Adipocyte (in vitro differentiated cells): ENCODE data around the gene GRHL1.
"Not testable (repeated sequence)": the region's sequence is repeated elsewhere in the genome, so short reads cannot be mapped to it uniquely, and the experiment has no call there.

ENCODE experiments used
- DNase-seq: peaks from one replicate; pipeline ENCODE4 v3.0.0-alpha.2; 2015; ENCODE audit warnings: low read depth
- H3K27me3 ChIP-seq: replicated peaks from 2 replicates; pipeline ENCODE4 v1.7.0; 2013; ENCODE audit warnings: mild to moderate bottlenecking, low read length, moderate library complexity; ENCODE audit not compliant: control insufficient read depth, insufficient read depth
- H3K36me3 ChIP-seq: 2 replicates; pipeline ENCODE4 v1.7.0; 2013; ENCODE audit warnings: low read length, mild to moderate bottlenecking, moderate library complexity; ENCODE audit not compliant: control insufficient read depth, insufficient read depth, severe bottlenecking
- H3K4me1 ChIP-seq: 2 replicates; pipeline ENCODE4 v1.7.0; 2013; ENCODE audit warnings: mild to moderate bottlenecking, low read length, moderate library complexity; ENCODE audit not compliant: control insufficient read depth, insufficient read depth
- H3K4me3 ChIP-seq: 2 replicates; pipeline ENCODE4 v1.7.0; 2013; ENCODE audit warnings: mild to moderate bottlenecking, low read length, moderate library complexity
- H3K9ac ChIP-seq: 2 replicates; pipeline ENCODE4 v1.7.0; 2013; ENCODE audit warnings: mild to moderate bottlenecking, low read length, moderate library complexity
- H3K9me3 ChIP-seq: 2 replicates; pipeline ENCODE4 v1.7.0; 2013; ENCODE audit warnings: mild to moderate bottlenecking, low read length, moderate library complexity; ENCODE audit not compliant: control insufficient read depth

GRHL1 gene

GRCh38 chr2:9951522-9952285 is at the start of gene GRHL1:
TSS of gene GRHL1 (plus strand) at chr2:9951693. CDS start at chr2:9951834, 141 bp downstream.
- Histone ChIP-seq H3K36me3 (peaks cover 3% of the 10 kb centered on the region), H3K4me3 (peak within 1 kb of the TSS; percentile 81), H3K27me3 (no peaks in the 10 kb centered on the region), H3K4me1 (peaks cover 7% of the 10 kb centered on the region), H3K9ac (peak within 1 kb of the TSS; percentile 74), H3K9me3 (no peaks in the 10 kb centered on the region)
- DNase-seq, result peak; percentile 97

- no peaks in the 10 kb centered on the region for H3K36me3 ChIP-seq
- no peaks in the 10 kb centered on the region for H3K9me3 ChIP-seq
- H3K4me3 ChIP-seq, result no peak overlapping the region
- H3K27me3 ChIP-seq, result no peaks in the 10 kb centered on the region
- H3K4me1 ChIP-seq, result peaks cover 8% of the 10 kb centered on the region
- no peak for DNase-seq
- no peak overlapping the region for H3K9ac ChIP-seq
These were observed 46.1 kb upstream of the GRHL1 start for GRCh38 chr2:9905413-9905812.

- no peaks in the 10 kb centered on the region for H3K27me3 ChIP-seq
- H3K4me3 ChIP-seq, result no peak overlapping the region
- peaks cover 7% of the 10 kb centered on the region for H3K36me3 ChIP-seq
- H3K9ac ChIP-seq, result no peak overlapping the region
- H3K9me3 ChIP-seq, result no peaks in the 10 kb centered on the region
- DNase-seq, result no peak
- peaks cover 8% of the 10 kb centered on the region for H3K4me1 ChIP-seq
These were observed 44.1 kb upstream of the GRHL1 start for GRCh38 chr2:9907402-9907801.

- Histone ChIP-seq H3K9me3 (no peaks in the 10 kb centered on the region), H3K4me3 (no peak overlapping the region), H3K27me3 (no peaks in the 10 kb centered on the region), H3K36me3 (peaks cover 17% of the 10 kb centered on the region), H3K4me1 (peaks cover 8% of the 10 kb centered on the region), H3K9ac (no peak overlapping the region)
- no peak for DNase-seq
These were observed 42.9 kb upstream of the GRHL1 start for GRCh38 chr2:9908639-9909038.

DNA sequence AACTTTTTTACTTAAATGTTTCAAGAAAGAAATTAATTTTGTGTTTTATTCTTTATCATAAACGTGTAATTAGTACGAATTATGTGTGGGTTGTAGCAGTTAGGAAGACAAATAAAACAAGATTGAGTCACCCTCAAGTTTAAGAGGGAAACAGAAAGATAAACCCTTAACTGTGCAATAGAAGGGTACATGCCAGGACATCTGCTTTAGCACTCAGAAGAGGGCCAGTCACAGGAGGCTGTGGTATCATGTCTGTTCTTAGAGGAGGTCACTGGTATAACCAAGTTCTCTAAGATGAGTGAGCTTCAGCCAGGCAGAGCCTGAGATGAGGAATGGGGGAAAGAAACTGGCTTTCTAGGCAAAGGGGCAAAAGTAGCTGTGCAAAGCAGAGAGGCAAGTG is 42.4 kb upstream of the GRHL1 start:
- Histone ChIP-seq H3K4me1 (peaks cover 8% of the 10 kb centered on the region), H3K27me3 (no peaks in the 10 kb centered on the region), H3K4me3 (no peak overlapping the region), H3K9ac (no peak overlapping the region), H3K36me3 (peaks cover 21% of the 10 kb centered on the region), H3K9me3 (no peaks in the 10 kb centered on the region)
- peak; percentile 1 for DNase-seq

GRCh38 chr2:9910699-9911098 is 40.8 kb upstream of the GRHL1 start:
- DNase-seq, result no peak
- H3K4me1 ChIP-seq, result peaks cover 8% of the 10 kb centered on the region
- H3K27me3 ChIP-seq, result no peaks in the 10 kb centered on the region
- H3K36me3 ChIP-seq, result peaks cover 25% of the 10 kb centered on the region
- H3K9me3 ChIP-seq, result no peaks in the 10 kb centered on the region
- H3K4me3 ChIP-seq, result no peak overlapping the region
- H3K9ac ChIP-seq, result no peak overlapping the region

DNA sequence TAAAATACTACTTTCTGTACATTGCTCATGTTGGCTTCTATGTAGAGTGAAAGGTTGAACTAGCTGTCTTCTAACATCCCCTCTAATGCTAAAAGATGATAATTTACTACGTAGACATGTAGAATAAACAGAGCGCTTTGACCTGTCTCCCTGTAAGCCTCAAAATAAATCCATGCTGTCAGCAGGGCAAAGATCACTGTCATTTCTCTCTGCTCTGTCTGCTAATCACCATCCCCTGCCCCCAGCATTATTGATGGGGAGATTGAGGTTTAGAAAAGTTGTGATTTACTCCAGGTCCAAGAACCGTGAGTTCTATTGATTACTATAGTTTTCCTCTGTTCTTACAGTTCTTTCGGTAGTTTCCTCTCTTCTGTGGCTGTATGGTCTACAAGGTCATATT is 39.0 kb upstream of the GRHL1 start:
- no peak for DNase-seq

DNA sequence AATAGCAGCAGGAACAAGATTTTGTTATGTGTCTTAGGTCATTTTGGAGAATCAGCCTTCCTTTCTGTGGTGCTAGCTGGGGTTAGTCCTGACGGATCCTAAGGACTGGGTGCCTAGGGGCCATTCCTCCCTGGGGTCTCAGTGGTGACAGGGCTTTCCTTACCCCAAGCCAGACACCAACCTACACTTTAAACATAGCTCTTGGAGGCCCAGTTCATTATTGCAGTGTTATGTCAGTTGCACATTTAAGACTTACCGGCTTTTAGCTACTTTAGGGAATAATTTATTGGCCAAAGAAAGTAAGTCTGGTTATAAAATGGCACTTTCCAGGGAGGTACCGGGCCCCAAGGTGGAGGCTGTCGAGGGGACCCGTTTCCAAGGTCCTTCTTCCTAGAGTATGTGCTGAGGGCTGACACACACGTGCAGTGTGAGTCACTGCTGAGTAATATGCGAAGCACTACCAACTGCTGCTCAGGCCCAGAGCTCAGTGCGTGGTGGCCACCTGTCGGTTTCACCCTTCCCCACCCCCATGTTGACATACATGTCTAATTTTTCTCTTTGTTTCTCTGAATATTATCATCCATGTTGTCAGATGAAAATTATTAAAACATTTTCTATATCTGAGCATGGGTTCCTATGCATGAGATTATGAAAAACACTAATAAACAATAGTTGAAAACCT is 37.0 kb upstream of the GRHL1 start:
- Histone ChIP-seq H3K4me3 (no peak overlapping the region), H3K36me3 (peaks cover 25% of the 10 kb centered on the region)
- peak; percentile 29 for DNase-seq

More for the DNA sequence above, 39.0 kb upstream of the GRHL1 start:
- Histone ChIP-seq H3K27me3 (no peaks in the 10 kb centered on the region), H3K9ac (no peak overlapping the region), H3K36me3 (peaks cover 25% of the 10 kb centered on the region), H3K9me3 (no peaks in the 10 kb centered on the region), H3K4me1 (peaks cover 8% of the 10 kb centered on the region), H3K4me3 (no peak overlapping the region)

GRCh38 chr2:9918275-9918674 is 33.2 kb upstream of the GRHL1 start:
- Histone ChIP-seq H3K36me3 (peaks cover 20% of the 10 kb centered on the region), H3K27me3 (no peaks in the 10 kb centered on the region), H3K9ac (no peak overlapping the region), H3K9me3 (no peaks in the 10 kb centered on the region), H3K4me3 (no peak overlapping the region), H3K4me1 (peaks cover 17% of the 10 kb centered on the region)
- no peak for DNase-seq

More for the DNA sequence above, 37.0 kb upstream of the GRHL1 start:
- Histone ChIP-seq H3K27me3 (no peaks in the 10 kb centered on the region), H3K9me3 (no peaks in the 10 kb centered on the region), H3K9ac (no peak overlapping the region), H3K4me1 (peaks cover 15% of the 10 kb centered on the region)

DNA sequence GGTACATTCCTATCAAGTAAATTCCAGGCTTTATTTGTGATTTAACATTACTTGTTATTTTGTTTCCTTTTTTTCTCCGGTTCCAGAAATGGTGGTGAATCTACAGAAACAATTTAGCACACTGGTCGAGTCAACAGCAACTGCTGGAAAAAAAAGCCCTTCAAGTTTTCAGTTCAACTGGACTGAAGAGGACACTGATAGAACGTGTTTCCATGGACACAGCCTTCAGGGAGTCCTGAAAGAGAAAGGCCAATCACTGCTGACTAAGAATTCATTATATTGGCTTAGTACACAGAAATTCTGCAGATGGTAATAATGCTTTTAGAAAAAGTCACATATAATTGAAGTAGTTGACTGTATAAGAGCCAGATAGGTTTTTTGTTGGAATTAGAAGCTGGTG is 32.0 kb upstream of the GRHL1 start:
- H3K9me3 ChIP-seq, result no peaks in the 10 kb centered on the region
- peaks cover 8% of the 10 kb centered on the region for H3K36me3 ChIP-seq
- H3K9ac ChIP-seq, result no peak overlapping the region
- no peak overlapping the region for H3K4me3 ChIP-seq
- no peak for DNase-seq
- no peaks in the 10 kb centered on the region for H3K27me3 ChIP-seq
- H3K4me1 ChIP-seq, result peaks cover 17% of the 10 kb centered on the region

DNA sequence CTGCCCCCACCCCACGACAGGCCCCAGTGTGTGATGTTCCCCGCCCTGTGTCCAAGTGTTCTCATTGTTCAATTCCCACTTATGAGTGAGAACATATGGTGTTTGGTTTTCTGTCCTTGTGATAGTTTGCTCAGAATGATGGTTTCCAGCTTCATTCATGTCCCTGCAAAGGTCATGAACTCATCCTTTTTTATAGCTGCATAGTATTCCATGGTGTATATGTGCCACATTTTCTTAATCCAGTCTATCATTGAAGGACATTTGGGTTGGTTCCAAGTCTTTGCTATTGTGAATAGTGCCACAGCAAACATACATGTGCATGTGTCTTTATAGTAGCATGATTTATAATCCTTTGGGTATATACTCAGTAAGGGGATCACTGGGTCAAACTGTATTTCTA is 24.5 kb upstream of the GRHL1 start:
- H3K4me1 ChIP-seq, H3K9ac ChIP-seq, H3K4me3 ChIP-seq, DNase-seq, H3K36me3 ChIP-seq, H3K9me3 ChIP-seq, H3K27me3 ChIP-seq: not testable (repeated sequence)
